NCI-H1436 (cell line): Measurements from ENCODE around the gene MYADM.

Experiments used
- DNase-seq: peaks from one replicate; lab custom pipeline; 2025; lab: John Stamatoyannopoulos, UW

The MYADM gene

GRCh38 chr19:53915000-53915399 is 47.3 kb downstream of the MYADM start:
- no peak for DNase-seq

- no peak for DNase-seq
Observed at GRCh38 chr19:53916004-53916403, 48.3 kb downstream of the MYADM start.

- no peak for DNase-seq
Observed at GRCh38 chr19:53917356-53917755, 49.7 kb downstream of the MYADM start.
